Activated CD8-positive, alpha-beta T cell treated with anti-CD3 and anti-CD28 coated beads for 36 hours (primary cell): Measurements from ENCODE around the gene PLA2G2F. TPM values are rescaled to one million over a fixed set of nuclear protein-coding genes. Genes with fewer than 3 reads are reported as not detected.

ENCODE experiments used
- ATAC-seq: fragments of 200-7000 bp; cut with Tn5 transposase; one replicate; pipeline ENCODE4 v1.10.0; 2021; ENCODE audit warnings: mild to moderate bottlenecking, moderate library complexity
- CTCF ChIA-PET: fragments of 350-600 bp; sonication (Branson Sonifier 250); formaldehyde crosslinking; loops from one replicate; lab custom pipeline; 2021; ENCODE audit warnings: antibody characterized with exemption; lab: Charles Lee
- POLR2A ChIA-PET: fragments of 350-600 bp; sonication (Branson Sonifier 250); formaldehyde crosslinking; loops from one replicate; lab custom pipeline; 2021; ENCODE audit warnings: antibody characterized with exemption; lab: Charles Lee
- DNase-seq: peaks from one replicate; pipeline ENCODE4 v3.0.0-alpha.2; 2020
- H3K27ac Mint-ChIP-seq: one replicate; pipeline ENCODE4 v1.8.0; 2021; ENCODE audit warnings: mild to moderate bottlenecking, mixed read lengths
- H3K27me3 Mint-ChIP-seq: one replicate; pipeline ENCODE4 v1.8.0; 2021; ENCODE audit warnings: mixed read lengths
- H3K36me3 Mint-ChIP-seq: one replicate; pipeline ENCODE4 v1.8.0; 2021; ENCODE audit warnings: low read depth, mixed read lengths
- H3K4me1 Mint-ChIP-seq: one replicate; pipeline ENCODE4 v1.8.0; 2021; ENCODE audit warnings: low read depth, mixed read lengths
- H3K4me3 Mint-ChIP-seq: one replicate; pipeline ENCODE4 v1.8.0; 2021; ENCODE audit warnings: mild to moderate bottlenecking, moderate library complexity, mixed read lengths
- H3K9me3 Mint-ChIP-seq: one replicate; pipeline ENCODE4 v1.8.0; 2021; ENCODE audit warnings: mixed read lengths
- intact Hi-C: fragments of 100-400 bp; cut with micrococcal nuclease; formaldehyde crosslinking; loops from one replicate; pipeline ENCODE4 v1.10.0; 2022
- total RNA-seq, 2 experiments: library from RNA; stranded (reverse); gene quantifications; one replicate each; pipeline ENCODE4 v1.2.3, GENCODE V29; 2021
- TF ChIP-seq, protein P1 (sequence below): fragments of 200-600 bp; IDR thresholded peaks from one replicate; pipeline ENCODE4 v1.8.0; 2022; ENCODE audit warnings: antibody characterized with exemption, mild to moderate bottlenecking

Gene PLA2G2F
- total RNA-seq, 2 experiments from 2014 or later: not detected

GRCh38 chr1:20137055-20137454 is 2.1 kb upstream of the PLA2G2F start:
- no peaks in the 10 kb centered on the region for H3K9me3 Mint-ChIP-seq
- H3K27me3 Mint-ChIP-seq: peaks cover 8% of the 10 kb centered on the region
- no peak for ATAC-seq
- no peak overlapping the region for H3K27ac Mint-ChIP-seq
- intact Hi-C loops: no loop called here
- H3K4me3 Mint-ChIP-seq: no peak overlapping the region
- CTCF ChIA-PET: no interaction called here
- H3K36me3 Mint-ChIP-seq: no peaks in the 10 kb centered on the region
- TF ChIP-seq, protein P1, sequence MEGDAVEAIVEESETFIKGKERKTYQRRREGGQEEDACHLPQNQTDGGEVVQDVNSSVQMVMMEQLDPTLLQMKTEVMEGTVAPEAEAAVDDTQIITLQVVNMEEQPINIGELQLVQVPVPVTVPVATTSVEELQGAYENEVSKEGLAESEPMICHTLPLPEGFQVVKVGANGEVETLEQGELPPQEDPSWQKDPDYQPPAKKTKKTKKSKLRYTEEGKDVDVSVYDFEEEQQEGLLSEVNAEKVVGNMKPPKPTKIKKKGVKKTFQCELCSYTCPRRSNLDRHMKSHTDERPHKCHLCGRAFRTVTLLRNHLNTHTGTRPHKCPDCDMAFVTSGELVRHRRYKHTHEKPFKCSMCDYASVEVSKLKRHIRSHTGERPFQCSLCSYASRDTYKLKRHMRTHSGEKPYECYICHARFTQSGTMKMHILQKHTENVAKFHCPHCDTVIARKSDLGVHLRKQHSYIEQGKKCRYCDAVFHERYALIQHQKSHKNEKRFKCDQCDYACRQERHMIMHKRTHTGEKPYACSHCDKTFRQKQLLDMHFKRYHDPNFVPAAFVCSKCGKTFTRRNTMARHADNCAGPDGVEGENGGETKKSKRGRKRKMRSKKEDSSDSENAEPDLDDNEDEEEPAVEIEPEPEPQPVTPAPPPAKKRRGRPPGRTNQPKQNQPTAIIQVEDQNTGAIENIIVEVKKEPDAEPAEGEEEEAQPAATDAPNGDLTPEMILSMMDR: no peak
- DNase-seq: no peak
- H3K4me1 Mint-ChIP-seq: no peaks in the 10 kb centered on the region
- POLR2A ChIA-PET: no interaction called here

- TF ChIP-seq, protein P1: no peak
- ChIA-PET POLR2A (no interaction called here), CTCF (no interaction called here)
- ATAC-seq (no peak), DNase-seq (no peak)
- intact Hi-C loops: no loop called here
- H3K27me3 Mint-ChIP-seq: peaks cover 8% of the 10 kb centered on the region
- H3K4me3 Mint-ChIP-seq: no peak overlapping the region
- H3K9me3 Mint-ChIP-seq: no peaks in the 10 kb centered on the region
- H3K4me1 Mint-ChIP-seq: no peaks in the 10 kb centered on the region
- no peaks in the 10 kb centered on the region for H3K36me3 Mint-ChIP-seq
- H3K27ac Mint-ChIP-seq: no peak overlapping the region
Measured at GRCh38 chr1:20137604-20138003, 1.5 kb upstream of the PLA2G2F start.

GRCh38 chr1:20138346-20138745 is 777 bp upstream of the PLA2G2F start:
- intact Hi-C loops: no loop called here
- Mint-ChIP-seq H3K4me3 (no peak overlapping the region), H3K27ac (no peak overlapping the region), H3K36me3 (no peaks in the 10 kb centered on the region), H3K4me1 (no peaks in the 10 kb centered on the region), H3K9me3 (no peaks in the 10 kb centered on the region), H3K27me3 (peaks cover 6% of the 10 kb centered on the region)
- TF ChIP-seq, protein P1: no peak
- ATAC-seq (no peak), DNase-seq (no peak)
- CTCF ChIA-PET: no interaction called here
- POLR2A ChIA-PET: interaction anchor here (0.6 kb wide), 1 partner anchor 89 kb away, joined by 3 read pairs; no protein-coding TSS in a partner anchor

GRCh38 chr1:20139776-20140612 is 871 bp downstream of the PLA2G2F start:
- CTCF ChIA-PET: no interaction called here
- no peak for DNase-seq
- ATAC-seq: no peak
- Mint-ChIP-seq H3K9me3 (no peaks in the 10 kb centered on the region), H3K36me3 (no peaks in the 10 kb centered on the region), H3K4me3 (no peak overlapping the region), H3K27me3 (peaks cover 3% of the 10 kb centered on the region), H3K4me1 (no peaks in the 10 kb centered on the region), H3K27ac (no peak overlapping the region)
- POLR2A ChIA-PET: no interaction called here
- intact Hi-C loops: no loop called here
- TF ChIP-seq, protein P1: no peak

DNA sequence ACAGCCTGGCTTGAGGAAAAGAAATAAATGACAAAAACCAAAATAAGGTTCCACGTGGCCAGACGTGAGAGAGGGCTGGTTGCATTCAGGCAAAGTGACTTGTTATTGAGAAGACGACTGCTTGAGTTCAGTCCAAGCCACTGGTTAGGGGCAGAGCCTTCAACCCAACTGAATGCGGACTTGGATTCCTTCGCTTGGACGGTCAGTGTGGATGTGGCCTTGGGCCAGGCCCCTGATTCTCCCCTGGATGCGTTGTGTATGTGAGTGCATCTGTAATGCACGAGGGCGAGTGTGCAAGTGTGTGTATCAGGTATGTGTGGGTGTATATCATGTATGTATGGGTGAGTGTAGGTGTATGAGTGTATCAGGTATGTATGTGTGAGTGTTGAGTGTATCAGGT is 1.9 kb downstream of the PLA2G2F start:
- Mint-ChIP-seq H3K9me3 (no peaks in the 10 kb centered on the region), H3K27me3 (peaks cover under 1% of the 10 kb centered on the region), H3K36me3 (no peaks in the 10 kb centered on the region), H3K4me1 (no peaks in the 10 kb centered on the region), H3K27ac (no peak overlapping the region), H3K4me3 (no peak overlapping the region)
- intact Hi-C loops: no loop called here
- DNase-seq (no peak), ATAC-seq (no peak)
- POLR2A ChIA-PET: no interaction called here
- CTCF ChIA-PET: no interaction called here
- TF ChIP-seq, protein P1: no peak
